ENCODE results near the gene WNT5B. TPM values are rescaled to one million over a fixed set of nuclear protein-coding genes. Genes with fewer than 3 reads are reported as not detected.

The WNT5B gene
- total RNA-seq, result 47.6 and 48.3 TPM in 2 replicates

DNA sequence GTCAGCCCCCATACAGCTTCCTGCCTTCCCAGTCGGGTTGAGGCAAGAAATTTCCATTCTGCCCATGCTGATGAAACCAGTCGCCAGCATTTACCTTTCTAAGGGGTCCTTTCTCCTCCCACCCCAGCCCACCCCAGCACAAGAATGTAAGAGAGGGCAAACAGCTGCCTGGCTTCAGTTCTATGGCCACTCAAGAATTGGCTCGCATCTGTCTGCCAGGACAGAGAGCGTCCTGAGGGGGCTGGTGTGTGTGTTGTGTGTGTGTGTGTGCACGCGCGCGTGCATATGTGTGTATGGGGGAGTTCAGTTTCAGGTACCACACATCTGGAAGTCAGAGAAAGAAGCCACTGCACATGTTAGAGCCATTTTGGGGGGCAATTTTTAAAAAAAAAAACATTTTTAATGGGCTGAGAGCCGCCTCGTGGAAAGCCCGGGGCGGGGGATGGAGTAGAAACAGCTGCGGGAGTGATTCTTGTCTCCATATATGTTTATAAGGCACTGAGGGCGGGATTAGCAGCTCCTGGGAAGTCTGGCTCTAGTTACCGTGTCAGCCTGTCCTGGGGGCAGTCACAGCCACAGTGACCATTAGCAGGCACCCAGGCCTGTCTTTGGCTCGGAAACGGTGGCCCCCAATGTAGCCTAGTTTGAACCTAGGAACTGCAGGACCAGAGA is at the start of gene WNT5B:
Gene WNT5B (plus strand): TSS at position 566 of the 672 bp plus-strand sequence. CDS start 2,124 bp downstream, outside the sequence.

DNA sequence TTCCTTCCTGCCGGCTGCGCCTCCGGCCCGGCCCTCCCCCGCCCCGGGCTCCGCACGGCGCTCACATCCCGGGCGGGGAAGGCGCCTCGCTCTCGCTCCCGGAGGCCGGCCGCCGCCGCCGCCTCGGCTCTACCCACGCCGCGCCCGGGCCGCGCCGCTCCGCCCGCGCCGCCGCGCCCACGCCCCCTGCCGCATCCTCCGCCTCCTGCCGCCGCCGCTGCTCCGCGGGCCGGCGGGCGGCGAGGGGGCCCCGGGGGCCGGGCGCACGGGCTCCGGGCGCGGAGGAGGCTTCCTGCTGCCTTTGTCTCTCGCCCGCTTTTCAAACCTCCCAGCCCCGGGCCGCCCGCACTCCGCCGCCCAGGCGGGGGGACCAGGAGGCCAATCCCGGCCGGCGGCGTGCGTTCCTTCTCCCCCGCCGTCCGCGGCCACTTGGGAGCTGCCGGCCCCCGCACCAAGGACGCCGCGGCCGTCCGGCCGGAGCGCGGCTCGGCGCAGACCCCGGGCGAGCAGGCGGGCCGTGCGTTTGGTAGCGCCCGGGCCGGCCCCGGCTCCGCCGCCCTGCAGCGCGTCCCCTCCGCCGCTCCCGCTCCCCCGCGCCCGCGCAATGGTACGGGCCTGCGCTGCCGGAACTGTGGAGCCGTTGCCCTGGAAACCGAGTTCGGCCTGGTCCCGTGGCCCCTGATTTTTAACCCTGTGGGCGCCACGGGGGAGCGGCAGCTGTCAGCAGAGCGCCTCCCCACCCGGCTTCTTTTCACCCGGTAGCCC is 34.6 kb upstream of the WNT5B start, which contains the start of gene FBXL14:
Gene FBXL14 (minus strand): TSS at position 321 of the 765 bp plus-strand sequence. CDS start 515 bp downstream, outside the sequence.

GRCh38 chr12:1690578-1691122 is 61.6 kb downstream of the WNT5B start, which contains the start of gene ADIPOR2:
TSS of gene ADIPOR2 (plus strand) at chr12:1691070. CDS start at chr12:1754344, 63,274 bp downstream.

Other genes with a start within 250 kb of the WNT5B start
- gene FBXL14, start 34.6 kb upstream of the WNT5B start, total RNA-seq, result 11.0 and 11.9 TPM in 2 replicates
- 21.4 and 24.5 TPM in 2 replicates for gene ADIPOR2, start 61.8 kb downstream of the WNT5B start, total RNA-seq
- gene LRTM2, start 191.3 kb downstream of the WNT5B start, total RNA-seq, result not detected in 2 replicates

All from regular cardiac myocyte (primary cell).